ENCODE results near the gene AKT1S1. TPM values are rescaled to one million over a fixed set of nuclear protein-coding genes. Genes with fewer than 3 reads are reported as not detected.
"Not testable (repeated sequence)": the region's sequence is repeated elsewhere in the genome, so short reads cannot be mapped to it uniquely, and the experiment has no call there.

AKT1S1 gene
- total RNA-seq, 1 experiment from 2014 or later, result 65.2 TPM

DNA sequence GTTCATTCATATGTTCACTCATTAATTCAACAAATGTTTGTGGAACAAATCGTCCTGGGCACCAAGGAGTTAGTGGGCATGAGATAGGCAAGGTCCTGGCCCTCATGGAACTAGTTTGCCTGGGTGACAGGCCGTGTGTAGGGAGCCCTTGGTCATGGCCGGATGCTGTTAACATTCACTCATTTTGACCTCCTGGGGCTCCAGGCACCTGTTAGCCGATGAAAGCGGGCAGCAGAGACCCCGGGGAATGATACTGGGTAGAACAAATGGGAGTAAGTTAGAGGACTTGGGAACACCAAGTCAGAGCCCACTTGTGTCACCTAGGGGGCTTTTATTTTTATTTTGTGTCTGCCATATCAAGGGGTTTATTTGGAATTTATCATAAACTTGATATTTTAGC, 52.5 kb downstream of the AKT1S1 start:
- no peak for DNase-seq
- no TSS peak for BruUV-seq (replicated peaks)
- H3K27me3 Mint-ChIP-seq (ENCODE audit: unreplicated experiment), result no peaks in the 10 kb centered on the region
- CTCF ChIA-PET, result interaction anchor here (1.0 kb wide), 1 partner anchor 24 kb away, joined by 3 read pairs; no protein-coding TSS in a partner anchor
- H3K9me3 Mint-ChIP-seq (ENCODE audit: low read depth, unreplicated experiment), result no peaks in the 10 kb centered on the region
- H3K4me3 Mint-ChIP-seq (ENCODE audit: low read depth, unreplicated experiment), result no peak overlapping the region
- peaks cover 4% of the 10 kb centered on the region for H3K4me1 Mint-ChIP-seq (ENCODE audit: low read depth, unreplicated experiment)
- peaks cover 31% of the 10 kb centered on the region for H3K36me3 Mint-ChIP-seq (ENCODE audit: insufficient read depth, unreplicated experiment)
- H3K27ac Mint-ChIP-seq (ENCODE audit: unreplicated experiment), result no peak overlapping the region
- TF ChIP-seq, protein P1, sequence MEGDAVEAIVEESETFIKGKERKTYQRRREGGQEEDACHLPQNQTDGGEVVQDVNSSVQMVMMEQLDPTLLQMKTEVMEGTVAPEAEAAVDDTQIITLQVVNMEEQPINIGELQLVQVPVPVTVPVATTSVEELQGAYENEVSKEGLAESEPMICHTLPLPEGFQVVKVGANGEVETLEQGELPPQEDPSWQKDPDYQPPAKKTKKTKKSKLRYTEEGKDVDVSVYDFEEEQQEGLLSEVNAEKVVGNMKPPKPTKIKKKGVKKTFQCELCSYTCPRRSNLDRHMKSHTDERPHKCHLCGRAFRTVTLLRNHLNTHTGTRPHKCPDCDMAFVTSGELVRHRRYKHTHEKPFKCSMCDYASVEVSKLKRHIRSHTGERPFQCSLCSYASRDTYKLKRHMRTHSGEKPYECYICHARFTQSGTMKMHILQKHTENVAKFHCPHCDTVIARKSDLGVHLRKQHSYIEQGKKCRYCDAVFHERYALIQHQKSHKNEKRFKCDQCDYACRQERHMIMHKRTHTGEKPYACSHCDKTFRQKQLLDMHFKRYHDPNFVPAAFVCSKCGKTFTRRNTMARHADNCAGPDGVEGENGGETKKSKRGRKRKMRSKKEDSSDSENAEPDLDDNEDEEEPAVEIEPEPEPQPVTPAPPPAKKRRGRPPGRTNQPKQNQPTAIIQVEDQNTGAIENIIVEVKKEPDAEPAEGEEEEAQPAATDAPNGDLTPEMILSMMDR (IDR thresholded peaks at IDR 0.05; ENCODE audit: unreplicated experiment), result no peak
- intact Hi-C loops (cut with micrococcal nuclease; ENCODE audit: unreplicated experiment), result no loop called here

DNA sequence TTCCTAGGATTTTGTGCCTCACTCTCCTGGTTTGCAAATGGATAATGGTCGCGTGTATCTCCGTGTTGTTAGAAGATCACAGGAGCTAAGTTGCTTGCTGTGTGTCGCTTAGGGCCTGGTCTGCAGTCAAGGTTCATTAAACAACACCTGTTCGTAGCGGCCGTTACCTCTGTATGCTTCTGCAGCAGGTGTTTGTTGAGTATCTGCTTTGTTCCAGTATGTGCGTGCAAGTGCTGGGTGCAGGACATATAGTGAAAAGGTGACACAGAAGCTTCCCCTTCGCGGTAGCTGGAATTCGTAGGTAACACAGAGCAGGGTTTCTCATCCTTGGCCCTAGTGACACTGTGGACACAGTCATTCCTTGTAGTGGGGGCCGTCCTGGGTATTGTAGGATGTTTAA, 53.7 kb downstream of the AKT1S1 start:
- Mint-ChIP-seq H3K36me3 (ENCODE audit: insufficient read depth, unreplicated experiment) (peaks cover 42% of the 10 kb centered on the region), H3K9me3 (ENCODE audit: low read depth, unreplicated experiment) (no peaks in the 10 kb centered on the region), H3K4me1 (ENCODE audit: low read depth, unreplicated experiment) (peaks cover 14% of the 10 kb centered on the region), H3K27ac (ENCODE audit: unreplicated experiment) (no peak overlapping the region), H3K4me3 (ENCODE audit: low read depth, unreplicated experiment) (no peak overlapping the region), H3K27me3 (ENCODE audit: unreplicated experiment) (no peaks in the 10 kb centered on the region)
- TF ChIP-seq, protein P1 (IDR thresholded peaks at IDR 0.05; ENCODE audit: unreplicated experiment), result no peak
- no peak for DNase-seq
- intact Hi-C loops (cut with micrococcal nuclease; ENCODE audit: unreplicated experiment), result no loop called here
- BruUV-seq (replicated peaks), result no TSS peak
- CTCF ChIA-PET, result no interaction called here

DNA sequence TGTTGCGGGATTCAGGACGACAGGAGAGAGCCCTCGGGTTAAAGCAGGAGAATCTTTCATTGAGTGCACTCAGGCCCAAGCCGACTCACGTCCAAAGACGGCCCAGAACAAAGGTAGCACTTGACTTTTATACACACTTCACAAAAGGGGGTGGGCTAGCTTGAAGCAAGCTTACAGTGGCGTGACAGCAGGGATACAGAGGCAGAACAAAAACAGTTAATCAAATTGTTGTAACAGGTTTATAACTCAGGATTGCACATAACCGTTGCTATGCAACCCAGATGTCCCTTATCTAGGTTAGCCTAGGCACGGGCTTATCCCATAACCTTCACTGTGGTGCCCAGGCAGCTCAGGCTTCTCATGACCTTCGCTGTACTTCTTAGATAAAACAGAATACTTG, 57.0 kb downstream of the AKT1S1 start:
- Mint-ChIP-seq H3K27me3 (ENCODE audit: unreplicated experiment) (no peaks in the 10 kb centered on the region), H3K36me3 (ENCODE audit: insufficient read depth, unreplicated experiment) (peaks cover 41% of the 10 kb centered on the region), H3K9me3 (ENCODE audit: low read depth, unreplicated experiment) (no peaks in the 10 kb centered on the region), H3K27ac (ENCODE audit: unreplicated experiment) (no peak overlapping the region), H3K4me1 (ENCODE audit: low read depth, unreplicated experiment) (peaks cover 14% of the 10 kb centered on the region), H3K4me3 (ENCODE audit: low read depth, unreplicated experiment) (peak overlapping the region; percentile 96)
- DNase-seq, result no peak
- intact Hi-C loops (cut with micrococcal nuclease; ENCODE audit: unreplicated experiment), result no loop called here
- TF ChIP-seq, protein P1 (IDR thresholded peaks at IDR 0.05; ENCODE audit: unreplicated experiment), result no peak
- CTCF ChIA-PET, result interaction anchor here (0.6 kb wide), 1 partner anchor 9 kb away, joined by 3 read pairs; no protein-coding TSS in a partner anchor
- BruUV-seq (replicated peaks), result no TSS peak

DNA sequence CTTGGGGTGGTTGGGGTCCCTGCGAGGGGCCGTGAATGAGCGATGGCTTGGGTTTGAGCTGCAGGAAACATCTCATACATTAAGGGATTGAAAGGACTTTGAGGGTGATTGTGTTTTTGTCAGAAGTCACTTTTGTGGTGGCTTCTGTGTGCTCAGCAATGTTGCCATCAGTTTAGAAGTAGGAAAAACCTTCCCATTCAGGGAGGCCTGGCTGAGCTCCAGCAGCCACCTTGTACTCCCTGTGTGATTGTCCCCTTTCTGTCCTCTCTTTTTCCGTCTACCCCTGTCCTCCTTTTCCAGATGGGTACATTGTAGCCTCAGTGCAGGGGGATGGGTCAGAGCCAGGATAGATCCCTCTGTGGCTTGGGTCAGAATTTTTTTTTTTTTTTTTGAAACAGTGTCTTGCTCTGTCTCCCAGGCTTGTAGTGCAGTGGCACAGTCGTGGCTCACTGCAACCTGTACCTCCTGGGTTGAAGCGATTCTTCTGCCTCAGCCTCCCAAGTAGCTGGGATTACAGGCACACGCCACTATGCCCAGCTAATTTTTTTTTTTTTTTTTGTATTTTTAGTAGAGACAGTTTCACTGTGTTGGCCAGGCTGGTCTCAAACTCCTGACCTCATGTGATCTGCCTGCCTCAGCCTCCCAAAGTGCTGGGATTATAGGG, 57.6 kb downstream of the AKT1S1 start:
- DNase-seq; H3K27me3 Mint-ChIP-seq (ENCODE audit: unreplicated experiment); intact Hi-C loops (cut with micrococcal nuclease; ENCODE audit: unreplicated experiment); H3K9me3 Mint-ChIP-seq (ENCODE audit: low read depth, unreplicated experiment); BruUV-seq (replicated peaks): not testable (repeated sequence)
- peak overlapping the region; percentile 99 for H3K27ac Mint-ChIP-seq (ENCODE audit: unreplicated experiment)
- CTCF ChIA-PET, result interaction anchor here (0.6 kb wide), 1 partner anchor 9 kb away, joined by 3 read pairs; no protein-coding TSS in a partner anchor
- H3K4me3 Mint-ChIP-seq (ENCODE audit: low read depth, unreplicated experiment), result peak overlapping the region; percentile 96
- peaks cover 41% of the 10 kb centered on the region for H3K36me3 Mint-ChIP-seq (ENCODE audit: insufficient read depth, unreplicated experiment)
- peaks cover 14% of the 10 kb centered on the region for H3K4me1 Mint-ChIP-seq (ENCODE audit: low read depth, unreplicated experiment)

Small RNAs within 50 kb of the gene (microRNA-seq; reads per million reads assigned to microRNA genes)
- 6.0 reads per million, percentile 20 among the genes with 10 or more reads in this experiment for gene MIR4749
- not detected for gene MIR4750
- gene MIR6800, result 2.5 reads per million

Other genes with a start within 250 kb of the AKT1S1 start
- 70.4 and 82.2 TPM in 2 replicates for gene RRAS, start 237.2 kb downstream of the AKT1S1 start, total RNA-seq (2022)
- gene SCAF1, start 235.1 kb downstream of the AKT1S1 start, total RNA-seq (2022), result 129 and 137 TPM in 2 replicates
- gene IRF3, start 211.5 kb downstream of the AKT1S1 start, total RNA-seq (2022), result 189 and 191 TPM in 2 replicates
- 66.5 and 70.8 TPM in 2 replicates for gene BCL2L12, start 211.4 kb downstream of the AKT1S1 start, total RNA-seq (2022)
- 350 and 369 TPM in 2 replicates for gene PRMT1, start 200.1 kb downstream of the AKT1S1 start, total RNA-seq (2022)
- gene ADM5, start 187.8 kb downstream of the AKT1S1 start, total RNA-seq (2022), result 17.0 and 18.5 TPM in 2 replicates
- 0.57 and 1.4 TPM in 2 replicates for gene CPT1C, start 186.2 kb downstream of the AKT1S1 start, total RNA-seq (2022)
- not detected in 2 replicates for gene TSKS, start 114.0 kb downstream of the AKT1S1 start, total RNA-seq (2022)
- gene AP2A1, start 110.4 kb downstream of the AKT1S1 start, total RNA-seq (2022), result 80.1 and 89.0 TPM in 2 replicates
- gene FUZ, start 64.1 kb downstream of the AKT1S1 start, total RNA-seq (2022), result 12.2 and 17.0 TPM in 2 replicates
- gene MED25, start 59.1 kb downstream of the AKT1S1 start, total RNA-seq (2022), result 89.7 and 95.8 TPM in 2 replicates
- 231 and 256 TPM in 2 replicates for gene PTOV1, start 26.2 kb downstream of the AKT1S1 start, total RNA-seq (2022)
- gene PNKP, start 9.8 kb downstream of the AKT1S1 start, total RNA-seq (2022), result 185 and 189 TPM in 2 replicates
- 54.7 and 56.9 TPM in 2 replicates for gene TBC1D17, start 347 bp upstream of the AKT1S1 start, total RNA-seq (2022)
- gene IL4I1, start 19.5 kb upstream of the AKT1S1 start, total RNA-seq (2022), result 8.2 and 10.7 TPM in 2 replicates
- 30.7 and 40.6 TPM in 2 replicates for gene ATF5, start 51.9 kb upstream of the AKT1S1 start, total RNA-seq (2022)
- gene NUP62, start 52.1 kb upstream of the AKT1S1 start, total RNA-seq (2022), result 116 and 124 TPM in 2 replicates
- gene SIGLEC11, start 83.8 kb upstream of the AKT1S1 start, total RNA-seq (2022), result not detected in 2 replicates
- 68.4 and 74.5 TPM in 2 replicates for gene VRK3, start 148.0 kb upstream of the AKT1S1 start, total RNA-seq (2022)
- 27.2 and 28.8 TPM in 2 replicates for gene ZNF473, start 148.7 kb upstream of the AKT1S1 start, total RNA-seq (2022)